HG02642 (cell line): ENCODE results near the gene LECT2.

Experiments used
- ATAC-seq: cut with Tn5 transposase; IDR thresholded peaks from one replicate; pipeline ENCODE4 v1.9.1; 2021; ENCODE audit warnings: mild to moderate bottlenecking; ENCODE audit not compliant: unreplicated experiment, poor library complexity

Gene LECT2

GRCh38 chr5:135954899-135955298 is at the start of gene LECT2:
Gene LECT2, minus strand, starts transcription at chr5:135954983. Its CDS starts 150 bp downstream, at chr5:135954833.
- no peak for ATAC-seq

- no peak for ATAC-seq
These were observed 49.7 kb upstream of the LECT2 start for GRCh38 chr5:136004436-136004835.

- no peak for ATAC-seq
These were observed 46.7 kb upstream of the LECT2 start for GRCh38 chr5:136001466-136001981.

- no peak for ATAC-seq
These were observed 46.1 kb upstream of the LECT2 start for GRCh38 chr5:136000932-136001331.

- no peak for ATAC-seq
These were observed 45.4 kb upstream of the LECT2 start for GRCh38 chr5:136000147-136000546.

GRCh38 chr5:135999406-136000139 is 44.8 kb upstream of the LECT2 start:
- no peak for ATAC-seq

GRCh38 chr5:135998889-135999288 is 44.1 kb upstream of the LECT2 start:
- no peak for ATAC-seq

GRCh38 chr5:135997673-135998335 is 43.0 kb upstream of the LECT2 start:
- no peak for ATAC-seq

GRCh38 chr5:135996611-135997010 is 41.8 kb upstream of the LECT2 start:
- ATAC-seq, result no peak

GRCh38 chr5:135995976-135996375 is 41.2 kb upstream of the LECT2 start:
- ATAC-seq, result no peak

- ATAC-seq, result no peak
These were observed 39.3 kb upstream of the LECT2 start for GRCh38 chr5:135993880-135994636.

GRCh38 chr5:135993335-135993879 is 38.6 kb upstream of the LECT2 start:
- no peak for ATAC-seq

- no peak for ATAC-seq
These were observed 36.6 kb upstream of the LECT2 start for GRCh38 chr5:135991429-135991828.

- ATAC-seq, result no peak
These were observed 35.9 kb upstream of the LECT2 start for GRCh38 chr5:135990528-135991255.

GRCh38 chr5:135989686-135990085 is 34.9 kb upstream of the LECT2 start:
- ATAC-seq, result no peak

- no peak for ATAC-seq
These were observed 33.8 kb upstream of the LECT2 start for GRCh38 chr5:135988546-135988945.

- no peak for ATAC-seq
These were observed 32.2 kb upstream of the LECT2 start for GRCh38 chr5:135986891-135987401.

- ATAC-seq, result no peak
These were observed 31.6 kb upstream of the LECT2 start for GRCh38 chr5:135986401-135986800.

GRCh38 chr5:135985951-135986350 is 31.2 kb upstream of the LECT2 start:
- ATAC-seq, result no peak

- no peak for ATAC-seq
These were observed 25.8 kb upstream of the LECT2 start for GRCh38 chr5:135980620-135981019.
